ENCODE results near the gene STX2. TPM values are rescaled to one million over a fixed set of nuclear protein-coding genes. Genes with fewer than 3 reads are reported as not detected.

The STX2 gene
- total RNA-seq, 6 experiments from 2014 or later = 31.4 to 39.4 (median 34.5) TPM

GRCh38 chr12:130813436-130813835 is 25.6 kb downstream of the STX2 start:
- Mint-ChIP-seq H3K9me3 (no peaks in the 10 kb centered on the region), H3K27ac (no peak overlapping the region), H3K4me3 (no peak overlapping the region), H3K27me3 (ENCODE audit: insufficient read depth) (no peaks in the 10 kb centered on the region), H3K36me3 (ENCODE audit: low read depth) (peaks cover 15% of the 10 kb centered on the region), H3K4me1 (ENCODE audit: low read depth) (no peaks in the 10 kb centered on the region; the same call in 1 of the 2 replicates)
- no peak for DNase-seq
- no peak for TF ChIP-seq CTCF (IDR thresholded peaks at IDR 0.05)

- H3K27me3 Mint-ChIP-seq (ENCODE audit: insufficient read depth) = no peaks in the 10 kb centered on the region
- H3K27ac Mint-ChIP-seq = no peak overlapping the region
- peaks cover 25% of the 10 kb centered on the region for H3K36me3 Mint-ChIP-seq (ENCODE audit: low read depth)
- no peaks in the 10 kb centered on the region for H3K9me3 Mint-ChIP-seq
- H3K4me3 Mint-ChIP-seq = no peak overlapping the region
- no peak for DNase-seq
- H3K4me1 Mint-ChIP-seq (ENCODE audit: low read depth) = no peaks in the 10 kb centered on the region
- TF ChIP-seq CTCF (IDR thresholded peaks at IDR 0.05) = no peak
These were observed 29.3 kb downstream of the STX2 start for GRCh38 chr12:130809791-130810190.

- no peak for TF ChIP-seq CTCF (IDR thresholded peaks at IDR 0.05)
- H3K36me3 Mint-ChIP-seq (ENCODE audit: low read depth) = peaks cover 32% of the 10 kb centered on the region
- peaks cover 7% of the 10 kb centered on the region for H3K4me1 Mint-ChIP-seq (ENCODE audit: low read depth)
- H3K27me3 Mint-ChIP-seq (ENCODE audit: insufficient read depth) = no peaks in the 10 kb centered on the region
- no peaks in the 10 kb centered on the region for H3K9me3 Mint-ChIP-seq
- H3K27ac Mint-ChIP-seq = no peak overlapping the region
- H3K4me3 Mint-ChIP-seq = no peak overlapping the region
- DNase-seq = no peak
These were observed 31.7 kb downstream of the STX2 start for GRCh38 chr12:130807309-130807708.

- no peak overlapping the region for H3K27ac Mint-ChIP-seq
These were observed 32.5 kb downstream of the STX2 start for GRCh38 chr12:130806574-130806973.

GRCh38 chr12:130805635-130806034 is 33.4 kb downstream of the STX2 start:
- H3K4me3 Mint-ChIP-seq = no peak overlapping the region
- no peaks in the 10 kb centered on the region for H3K9me3 Mint-ChIP-seq
- peaks cover 7% of the 10 kb centered on the region for H3K4me1 Mint-ChIP-seq (ENCODE audit: low read depth)
- TF ChIP-seq CTCF (IDR thresholded peaks at IDR 0.05) = no peak
- H3K36me3 Mint-ChIP-seq (ENCODE audit: low read depth) = peaks cover 25% of the 10 kb centered on the region
- no peaks in the 10 kb centered on the region for H3K27me3 Mint-ChIP-seq (ENCODE audit: insufficient read depth)
- DNase-seq = no peak
- H3K27ac Mint-ChIP-seq = no peak overlapping the region

More at GRCh38 chr12:130806574-130806973, 32.5 kb downstream of the STX2 start:
- Mint-ChIP-seq H3K9me3 (no peaks in the 10 kb centered on the region), H3K36me3 (ENCODE audit: low read depth) (peaks cover 25% of the 10 kb centered on the region), H3K4me1 (ENCODE audit: low read depth) (peaks cover 7% of the 10 kb centered on the region), H3K27me3 (ENCODE audit: insufficient read depth) (no peaks in the 10 kb centered on the region), H3K4me3 (no peak overlapping the region)
- TF ChIP-seq CTCF (IDR thresholded peaks at IDR 0.05) = no peak
- no peak for DNase-seq

GRCh38 chr12:130804216-130804615 is 34.8 kb downstream of the STX2 start:
- no peak for DNase-seq
- peaks cover 15% of the 10 kb centered on the region for H3K4me1 Mint-ChIP-seq (ENCODE audit: low read depth)
- H3K9me3 Mint-ChIP-seq = no peaks in the 10 kb centered on the region
- H3K27ac Mint-ChIP-seq = no peak overlapping the region; the same call in 1 of the 2 replicates
- TF ChIP-seq CTCF (IDR thresholded peaks at IDR 0.05) = no peak
- no peak overlapping the region for H3K4me3 Mint-ChIP-seq
- H3K27me3 Mint-ChIP-seq (ENCODE audit: insufficient read depth) = no peaks in the 10 kb centered on the region
- H3K36me3 Mint-ChIP-seq (ENCODE audit: low read depth) = peaks cover 26% of the 10 kb centered on the region
